Thymus (tissue), 11 donors: ENCODE measurements around the gene DHX30. TPM values are rescaled to one million over a fixed set of nuclear protein-coding genes. Genes with fewer than 3 reads are reported as not detected.
"Not testable (repeated sequence)": the region's sequence is repeated elsewhere in the genome, so short reads cannot be mapped to it uniquely, and the experiment has no call there.

Experiments
- DNase-seq, 9 donors: peaks; one replicate each; pipeline ENCODE4 v3.0.0-alpha.2; 2013; ENCODE audit warnings: low spot score in 9 of 9, low read depth in 6 of 9, missing footprints in 1 of 9
- H3K27ac ChIP-seq, 2 donors: one replicate each; pipeline ENCODE4 v1.5.1; 2013; ENCODE audit warnings: control low read depth in 1 of 2, low read depth in 1 of 2, low read length in 1 of 2, mild to moderate bottlenecking in 1 of 2, moderate library complexity in 1 of 2
- H3K27me3 ChIP-seq, 2 donors: one replicate each; pipeline ENCODE4 v1.5.1; 2013; ENCODE audit warnings: low read length in 1 of 2; ENCODE audit not compliant: control insufficient read depth in 2 of 2, insufficient read depth in 1 of 2
- H3K36me3 ChIP-seq, 2 donors: one replicate each; pipeline ENCODE4 v1.5.1; 2013; ENCODE audit warnings: low read length in 1 of 2, mild to moderate bottlenecking in 1 of 2, moderate library complexity in 1 of 2; ENCODE audit not compliant: control insufficient read depth in 2 of 2, insufficient read depth in 2 of 2
- H3K4me1 ChIP-seq, 2 donors: one replicate each; pipeline ENCODE4 v1.5.1; 2013; ENCODE audit warnings: low read length in 2 of 2; ENCODE audit not compliant: control insufficient read depth in 2 of 2, insufficient read depth in 2 of 2
- H3K4me3 ChIP-seq, 2 donors: one replicate each; pipeline ENCODE4 v1.5.1; 2013; ENCODE audit warnings: low read length in 2 of 2, control low read depth in 1 of 2, mild to moderate bottlenecking in 1 of 2
- H3K9me3 ChIP-seq, 2 donors: one replicate each; pipeline ENCODE4 v1.5.1; 2013; ENCODE audit warnings: low read length in 1 of 2, mild to moderate bottlenecking in 1 of 2; ENCODE audit not compliant: control insufficient read depth in 2 of 2, insufficient read depth in 1 of 2
- WGBS: extraction: QIAGEN DNeasy Blood & Tissue Kit; methylation state at CpG from one replicate; pipeline ENCODE4 v1.1.7; 2013; 5-methylcytosine and 5-hydroxymethylcytosine counted together
- polyA plus RNA-seq: library from polyadenylated mRNA; stranded (reverse); fragments of 200-250 nt; gene quantifications from one replicate; pipeline ENCODE4 v1.2.3, GENCODE V29; 2013
- total RNA-seq: library from RNA; stranded (reverse); fragments of 120-200 nt; gene quantifications from one replicate; pipeline ENCODE4 v1.2.4, GENCODE V29; 2013
- donor health status: healthy.

Gene DHX30
- total and polyA plus RNA-seq, 2 donors, result 42.8 to 45.1 TPM

GRCh38 chr3:47871389-47871788 is 68.5 kb downstream of the DHX30 start:
- H3K36me3 ChIP-seq, result peaks cover 68 to 70% of the 10 kb centered on the region in 2 donors
- H3K27ac ChIP-seq, result no peak overlapping the region
- no peak for DNase-seq
- over 99% methylated on average over 2 of the region's 2 CpGs for WGBS
- no peaks in the 10 kb centered on the region for H3K27me3 ChIP-seq
- H3K4me3 ChIP-seq, result no peak overlapping the region
- no peaks in the 10 kb centered on the region for H3K4me1 ChIP-seq
- peaks cover 0 to 3% of the 10 kb centered on the region in 2 donors for H3K9me3 ChIP-seq

DNA sequence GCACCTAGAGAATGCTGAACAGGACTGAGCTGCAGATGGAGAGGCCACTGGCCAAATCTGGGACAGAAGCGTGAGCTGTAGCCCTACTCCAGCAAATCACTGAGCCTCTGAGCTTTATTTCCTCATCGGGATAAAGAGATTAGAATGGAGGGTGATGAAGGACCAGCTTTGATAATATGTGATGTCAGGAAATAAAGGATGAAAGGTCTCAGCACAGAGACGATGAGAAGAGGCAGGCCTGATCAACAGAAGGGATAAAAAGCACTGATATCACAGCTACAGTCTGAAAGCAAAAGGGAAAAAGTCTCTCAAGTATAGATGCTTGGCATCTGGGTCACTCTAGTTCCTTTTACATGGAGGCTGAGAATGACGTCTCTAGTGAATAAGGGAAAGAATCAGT is 70.0 kb downstream of the DHX30 start:
- no peak overlapping the region for H3K4me3 ChIP-seq
- no peaks in the 10 kb centered on the region for H3K27me3 ChIP-seq
- 97% methylated on average over 4 of the region's 4 CpGs for WGBS
- H3K9me3 ChIP-seq, result peaks cover 0 to 3% of the 10 kb centered on the region in 2 donors
- no peak for DNase-seq
- H3K27ac ChIP-seq, result no peak overlapping the region
- peaks cover 0 to 2% of the 10 kb centered on the region in 2 donors for H3K4me1 ChIP-seq
- peaks cover 54 to 55% of the 10 kb centered on the region in 2 donors for H3K36me3 ChIP-seq

DNA sequence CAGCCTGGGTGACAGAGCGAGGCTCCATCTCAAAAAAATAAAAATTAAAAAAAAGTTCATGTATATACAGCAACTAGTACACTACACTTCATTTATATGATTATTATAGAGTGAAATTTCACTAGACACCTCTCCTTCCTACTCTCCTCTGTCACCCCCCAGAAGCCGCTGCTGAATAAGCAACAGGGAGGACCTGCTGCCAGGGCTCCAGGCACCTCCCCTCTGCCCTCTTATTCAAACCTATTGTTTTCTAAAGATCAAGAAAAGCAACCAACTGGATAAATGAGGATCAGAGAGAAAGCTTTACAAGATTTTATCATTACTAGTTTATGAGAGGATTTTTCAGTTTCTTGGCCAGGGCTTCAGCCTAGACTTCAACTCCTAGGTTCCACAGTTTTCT is 71.5 kb downstream of the DHX30 start:
- H3K4me1 ChIP-seq, result peaks cover 0 to 2% of the 10 kb centered on the region in 2 donors
- H3K36me3 ChIP-seq, result peaks cover 40 to 41% of the 10 kb centered on the region in 2 donors
- DNase-seq, result no peak
- H3K27ac ChIP-seq, result no peak overlapping the region
- H3K9me3 ChIP-seq, result peaks cover 0 to 3% of the 10 kb centered on the region in 2 donors
- H3K4me3 ChIP-seq, result no peak overlapping the region
- H3K27me3 ChIP-seq, result no peaks in the 10 kb centered on the region
- 100% methylated on average over 2 of the region's 2 CpGs for WGBS

DNA sequence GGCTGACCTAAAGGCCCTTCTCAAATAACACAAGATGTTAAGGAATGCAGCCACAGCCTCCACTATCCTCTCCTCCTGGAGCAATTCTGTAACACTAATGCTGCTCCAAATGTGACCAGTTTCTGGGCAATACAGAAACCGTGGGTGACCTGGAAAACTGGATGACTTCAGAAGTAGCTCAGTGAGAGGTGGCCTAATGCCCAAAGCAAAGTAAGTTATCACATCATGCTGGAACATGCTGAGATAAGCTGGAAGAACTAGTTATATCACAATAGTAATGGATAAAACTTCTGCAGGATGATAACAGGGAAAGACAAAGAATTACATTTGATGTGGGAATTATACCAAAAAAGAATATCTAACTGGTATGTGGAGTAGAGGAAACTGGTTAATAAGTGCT is 72.0 kb downstream of the DHX30 start:
- Histone ChIP-seq H3K9me3 (peaks cover 0 to 3% of the 10 kb centered on the region in 2 donors), H3K27me3 (no peaks in the 10 kb centered on the region), H3K36me3 (peaks cover 35 to 36% of the 10 kb centered on the region in 2 donors), H3K27ac (no peak overlapping the region), H3K4me1 (peaks cover 0 to 2% of the 10 kb centered on the region in 2 donors), H3K4me3 (no peak overlapping the region)
- 95% methylated on average over 1 of the region's 1 CpG for whole genome bisulfite sequencing
- no peak for DNase-seq

DNA sequence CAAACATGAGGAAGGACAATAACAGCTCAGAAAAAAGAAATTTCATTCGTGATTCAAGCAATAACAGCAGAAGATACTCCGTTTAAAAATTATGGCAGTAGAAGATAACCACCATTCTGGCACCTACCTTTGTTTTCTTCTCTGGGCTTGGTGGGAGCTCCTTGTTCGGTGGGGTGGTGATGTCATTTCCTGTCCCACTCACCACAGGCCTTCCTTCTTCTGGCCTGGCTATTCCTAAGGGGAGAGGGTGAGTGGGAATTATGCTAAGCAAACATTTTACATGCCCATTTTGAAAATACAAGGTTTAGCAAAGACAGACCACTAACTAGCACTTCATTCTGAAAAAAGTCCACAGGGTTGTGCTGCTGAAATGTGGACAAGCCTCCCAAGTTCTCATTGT is 74.4 kb downstream of the DHX30 start:
- no peaks in the 10 kb centered on the region for H3K27me3 ChIP-seq
- peaks cover 15% of the 10 kb centered on the region in 2 donors for H3K36me3 ChIP-seq
- DNase-seq, result no peak
- H3K27ac ChIP-seq, result no peak overlapping the region
- WGBS, result 67% methylated on average over 3 of the region's 3 CpGs
- H3K4me3 ChIP-seq, result no peak overlapping the region
- H3K9me3 ChIP-seq, result no peaks in the 10 kb centered on the region
- H3K4me1 ChIP-seq, result peaks cover 0 to 2% of the 10 kb centered on the region in 2 donors

- Histone ChIP-seq H3K4me1 (peaks cover 0 to 2% of the 10 kb centered on the region in 2 donors), H3K4me3 (no peak overlapping the region), H3K27me3 (no peaks in the 10 kb centered on the region), H3K36me3 (peaks cover 11 to 14% of the 10 kb centered on the region in 2 donors), H3K9me3 (no peaks in the 10 kb centered on the region), H3K27ac (no peak overlapping the region)
- DNase-seq, result no peak
Observed at GRCh38 chr3:47877719-47878118, 74.8 kb downstream of the DHX30 start.

GRCh38 chr3:47882338-47882737 is 79.4 kb downstream of the DHX30 start:
- H3K27ac ChIP-seq, result no peak overlapping the region
- peaks cover 0 to under 1% of the 10 kb centered on the region in 2 donors for H3K4me1 ChIP-seq
- H3K9me3 ChIP-seq, result peaks cover 0 to 3% of the 10 kb centered on the region in 2 donors
- H3K27me3 ChIP-seq, result no peaks in the 10 kb centered on the region
- 98% methylated on average over 2 of the region's 2 CpGs for WGBS
- peaks cover 5 to 6% of the 10 kb centered on the region in 2 donors for H3K36me3 ChIP-seq
- no peak overlapping the region for H3K4me3 ChIP-seq
- no peak for DNase-seq

DNA sequence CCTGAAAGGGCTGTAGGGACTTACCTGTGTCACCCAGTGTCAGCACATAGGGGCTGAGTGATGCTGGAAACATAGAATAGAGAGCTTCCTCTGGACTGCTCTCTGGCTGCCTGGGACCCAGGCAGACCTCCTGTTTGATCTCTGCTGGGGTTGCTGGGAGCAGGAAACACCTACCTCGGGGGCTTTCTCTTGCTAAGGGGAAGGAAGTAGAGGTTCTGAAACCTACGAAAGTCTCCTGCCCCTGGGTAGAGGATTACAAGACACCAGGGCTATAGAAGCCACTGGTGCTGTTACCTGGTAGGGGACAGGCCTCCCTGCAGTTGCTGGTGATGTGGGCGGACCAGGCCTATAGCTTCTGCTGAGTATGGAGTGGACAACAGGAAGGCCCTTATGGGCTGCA is 81.7 kb downstream of the DHX30 start:
- H3K36me3 ChIP-seq, result peaks cover 6 to 7% of the 10 kb centered on the region in 2 donors
- H3K27me3 ChIP-seq, result no peaks in the 10 kb centered on the region
- H3K4me1 ChIP-seq, result peaks cover 0 to 2% of the 10 kb centered on the region in 2 donors
- DNase-seq, result no peak
- H3K4me3 ChIP-seq, result no peak overlapping the region
- WGBS, result 57% methylated on average over 3 of the region's 3 CpGs
- peaks cover 0 to 3% of the 10 kb centered on the region in 2 donors for H3K9me3 ChIP-seq
- H3K27ac ChIP-seq, result no peak overlapping the region

DNA sequence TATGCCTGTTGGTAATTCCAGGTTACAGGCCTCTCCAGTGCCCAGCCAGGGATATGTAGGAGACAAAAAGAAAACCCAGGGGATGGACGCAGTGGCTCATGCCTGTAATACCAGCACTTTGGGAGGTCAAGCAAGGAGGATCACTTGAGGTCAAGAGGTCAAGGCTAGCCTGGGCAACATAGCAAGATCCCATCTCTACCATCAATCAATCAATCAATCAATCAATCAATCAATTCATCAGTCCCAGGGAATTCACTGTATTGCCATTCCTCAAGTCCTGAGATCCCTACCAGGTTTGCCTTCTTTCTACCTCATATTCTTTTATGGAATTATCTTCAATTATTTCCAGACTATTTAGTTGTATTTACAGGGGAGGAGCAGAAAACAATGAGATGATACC is 82.2 kb downstream of the DHX30 start:
- Histone ChIP-seq H3K9me3 (peaks cover 0 to 3% of the 10 kb centered on the region in 2 donors), H3K36me3 (peaks cover 6 to 7% of the 10 kb centered on the region in 2 donors), H3K27ac (no peak overlapping the region), H3K27me3 (no peaks in the 10 kb centered on the region), H3K4me1 (peaks cover 0 to 4% of the 10 kb centered on the region in 2 donors), H3K4me3 (no peak overlapping the region)
- no peak for DNase-seq
- WGBS, result 100% methylated on average over 1 of the region's 1 CpG

DNA sequence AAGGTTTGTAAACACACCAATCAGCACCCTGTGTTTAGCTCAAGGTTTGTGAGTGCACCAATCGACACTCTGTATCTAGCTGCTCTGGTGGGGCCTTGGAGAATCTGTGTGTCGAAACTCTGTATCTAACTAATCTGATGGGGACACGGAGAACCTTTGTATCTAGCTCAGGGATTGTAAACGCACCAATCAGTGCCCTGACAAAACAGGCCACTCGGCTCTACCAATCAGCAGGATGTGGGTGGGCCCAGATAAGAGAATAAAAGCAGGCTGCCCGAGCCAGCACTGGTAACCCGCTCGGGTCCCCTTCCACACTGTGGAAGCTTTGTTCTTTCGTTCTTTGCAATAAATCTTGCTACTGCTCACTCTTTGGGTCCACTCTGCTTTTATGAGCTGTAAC is 85.1 kb downstream of the DHX30 start:
- WGBS, result 97% methylated on average over 9 of the region's 9 CpGs
- H3K9me3 ChIP-seq, H3K27ac ChIP-seq, DNase-seq, H3K4me3 ChIP-seq, H3K27me3 ChIP-seq: not testable (repeated sequence)
- H3K36me3 ChIP-seq, result peaks cover 18 to 19% of the 10 kb centered on the region in 2 donors
- peaks cover 0 to 11% of the 10 kb centered on the region in 2 donors for H3K4me1 ChIP-seq
